Kidney (tissue), 14 donors: ENCODE data around the gene SNX10. TPM values are rescaled to one million over a fixed set of nuclear protein-coding genes. Genes with fewer than 3 reads are reported as not detected.

ENCODE experiments used
- DNase-seq, 5 donors: peaks; one replicate each; pipeline ENCODE4 v3.0.0-alpha.2; 2013 to 2020
- FAIRE-seq: peaks from 2 replicates; lab custom pipeline; 2012; peaks lifted over from hg19 to GRCh38; lab: Jason Lieb, UNC
- H3K27ac ChIP-seq, 2 donors: one replicate each; pipeline ENCODE4 v1.7.0; 2013; ENCODE audit warnings: low read depth in 2 of 2, low read length in 2 of 2, inconsistent platforms in 1 of 2
- H3K27me3 ChIP-seq: one replicate; pipeline ENCODE4 v1.7.1; 2013; ENCODE audit warnings: low read length, inconsistent platforms; ENCODE audit not compliant: control insufficient read depth, insufficient read depth
- H3K36me3 ChIP-seq, 3 donors: one replicate each; pipeline versions ENCODE4 v1.7.0 to v1.7.1; 2013; ENCODE audit warnings: low read length in 3 of 3, control low read depth in 1 of 3, inconsistent platforms in 1 of 3; ENCODE audit not compliant: insufficient read depth in 3 of 3, control insufficient read depth in 2 of 3
- H3K4me1 ChIP-seq, 3 donors: one replicate each; pipeline versions ENCODE4 v1.7.0 to v1.7.1; 2013; ENCODE audit warnings: low read length in 3 of 3, inconsistent platforms in 1 of 3, low read depth in 1 of 3; ENCODE audit not compliant: control insufficient read depth in 2 of 3, insufficient read depth in 2 of 3
- H3K4me3 ChIP-seq, 3 donors: one replicate each; pipeline versions ENCODE4 v1.7.0 to v1.8.1; 2013; ENCODE audit warnings: low read length in 3 of 3, control low read depth in 1 of 3, inconsistent platforms in 1 of 3
- H3K9ac ChIP-seq, 3 donors: one replicate each; pipeline versions ENCODE4 v1.7.0 to v1.7.1; 2013; ENCODE audit warnings: low read length in 3 of 3, control low read depth in 1 of 3, inconsistent platforms in 1 of 3
- H3K9me3 ChIP-seq, 3 donors: one replicate each; pipeline versions ENCODE4 v1.7.0 to v1.7.1; 2013; ENCODE audit warnings: low read length in 3 of 3, control low read depth in 1 of 3, inconsistent platforms in 1 of 3; ENCODE audit not compliant: control insufficient read depth in 2 of 3, insufficient read depth in 1 of 3
- intact Hi-C: fragments of 100-400 bp; cut with DNase I; formaldehyde crosslinking; loops from one replicate; pipeline ENCODE4 v1.11.1; 2022
- polyA plus RNA-seq: library from polyadenylated mRNA; stranded (reverse); fragments of 350-450 nt; fragmentation: Illumina TruSeq; extraction: RNeasy Lipid Tissue Mini Kit (QIAGEN cat#74804); gene quantifications from one replicate; pipeline ENCODE4 v1.2.3, GENCODE V29; 2014; ENCODE audit warnings: low read depth, low replicate concordance; ENCODE audit not compliant: insufficient read depth
- total RNA-seq: library from RNA; stranded (reverse); fragmentation: NEBNext Ultra II Directional; extraction: Animal tissue kit (Norgen Biotek cat#: 25700); gene quantifications from one replicate; pipeline ENCODE4 v1.2.1, GENCODE V29; 2021
- TF ChIP-seq, protein P1 (sequence below): IDR thresholded peaks from 3 replicates; pipeline ENCODE4 v1.5.1; 2012; ENCODE audit warnings: mild to moderate bottlenecking, moderate library complexity, borderline replicate concordance; ENCODE audit not compliant: insufficient read depth; ENCODE audit errors: extremely low read depth
- donor health status: control.
- donor health status: control.
- donor health status: control.
- donor health status: control.
- donor health status: control.
- donor health status: DM: yes; HTN: yes; CAD: no.
- donor health status: Normal renal cell carcinoma (clear cell type).

Gene SNX10
- total and polyA plus RNA-seq, 2 donors from 2014 or later = 30.1 to 72.0 TPM

DNA sequence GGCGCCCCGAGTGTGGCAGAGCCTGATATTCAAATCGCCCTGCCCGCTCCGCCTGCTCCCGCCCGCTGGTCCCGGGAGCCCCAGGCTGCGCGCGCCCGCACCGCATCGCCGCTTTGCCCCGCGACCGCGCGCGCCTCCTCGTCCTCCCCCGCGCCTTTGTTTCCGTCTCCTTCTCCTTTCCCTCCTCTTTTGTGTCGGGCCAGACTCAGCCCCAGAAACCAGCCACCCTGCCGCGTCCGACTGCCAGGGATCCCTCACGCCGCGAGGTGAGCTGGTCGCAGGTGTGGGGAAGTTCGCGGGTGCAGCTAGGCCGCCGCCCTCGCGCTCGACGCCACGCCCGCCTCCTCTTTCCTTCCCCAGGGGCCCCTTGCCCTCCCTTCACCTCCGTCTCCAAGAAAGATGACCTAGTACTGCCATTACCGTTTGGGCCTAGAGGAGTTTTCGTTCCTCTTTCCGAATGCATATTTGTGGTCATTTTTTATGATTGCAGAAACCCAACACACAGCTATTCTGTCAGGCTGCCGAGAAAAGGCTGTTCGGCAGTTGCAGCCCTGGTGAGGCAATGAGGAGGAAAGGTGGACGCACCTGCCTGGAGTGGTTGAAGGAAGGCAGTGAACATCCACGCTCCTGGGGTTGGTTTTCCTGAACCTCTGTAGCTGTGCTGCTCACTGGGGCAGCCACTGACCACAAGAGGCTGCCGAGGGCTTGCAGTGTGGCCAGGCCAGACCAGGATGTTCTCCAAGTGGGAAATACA, 107.3 kb downstream of the SNX10 start:
- no peaks in the 10 kb centered on the region for H3K27me3 ChIP-seq
- DNase-seq (peak; percentile 83 to 91 (median 88)), FAIRE-seq (no peak)
- no peaks in the 10 kb centered on the region for H3K36me3 ChIP-seq
- peak overlapping the region; percentile 77 to 92 for H3K27ac ChIP-seq
- peak overlapping the region; percentile 63 to 66 (median 65) for H3K4me3 ChIP-seq
- intact Hi-C loops = no loop called here
- H3K9me3 ChIP-seq = no peaks in the 10 kb centered on the region
- peak overlapping the region; percentile 14 to 43 (median 40) for H3K9ac ChIP-seq
- TF ChIP-seq, protein P1, sequence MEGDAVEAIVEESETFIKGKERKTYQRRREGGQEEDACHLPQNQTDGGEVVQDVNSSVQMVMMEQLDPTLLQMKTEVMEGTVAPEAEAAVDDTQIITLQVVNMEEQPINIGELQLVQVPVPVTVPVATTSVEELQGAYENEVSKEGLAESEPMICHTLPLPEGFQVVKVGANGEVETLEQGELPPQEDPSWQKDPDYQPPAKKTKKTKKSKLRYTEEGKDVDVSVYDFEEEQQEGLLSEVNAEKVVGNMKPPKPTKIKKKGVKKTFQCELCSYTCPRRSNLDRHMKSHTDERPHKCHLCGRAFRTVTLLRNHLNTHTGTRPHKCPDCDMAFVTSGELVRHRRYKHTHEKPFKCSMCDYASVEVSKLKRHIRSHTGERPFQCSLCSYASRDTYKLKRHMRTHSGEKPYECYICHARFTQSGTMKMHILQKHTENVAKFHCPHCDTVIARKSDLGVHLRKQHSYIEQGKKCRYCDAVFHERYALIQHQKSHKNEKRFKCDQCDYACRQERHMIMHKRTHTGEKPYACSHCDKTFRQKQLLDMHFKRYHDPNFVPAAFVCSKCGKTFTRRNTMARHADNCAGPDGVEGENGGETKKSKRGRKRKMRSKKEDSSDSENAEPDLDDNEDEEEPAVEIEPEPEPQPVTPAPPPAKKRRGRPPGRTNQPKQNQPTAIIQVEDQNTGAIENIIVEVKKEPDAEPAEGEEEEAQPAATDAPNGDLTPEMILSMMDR = peak; percentile 19
- peaks cover 0 to 7% (median 4%) of the 10 kb centered on the region in 3 donors for H3K4me1 ChIP-seq

DNA sequence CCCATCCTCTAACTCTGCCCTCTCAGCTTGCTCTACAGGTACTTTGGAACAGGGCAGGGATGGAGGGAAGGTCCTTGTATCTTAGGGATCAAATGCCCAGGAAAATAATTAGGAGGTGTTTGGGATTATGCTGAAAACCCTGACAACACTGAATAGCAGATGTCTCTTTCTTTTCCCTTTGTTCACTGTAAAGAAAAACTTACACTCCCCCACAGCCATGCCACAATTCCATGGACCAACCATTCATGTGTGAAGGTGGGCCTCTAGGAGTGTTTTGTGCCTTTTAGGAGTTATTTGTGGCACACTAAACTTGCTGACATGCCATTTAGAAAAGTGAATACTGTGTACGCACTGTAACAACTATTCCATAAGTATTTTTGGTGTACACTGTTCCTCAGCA, 108.1 kb downstream of the SNX10 start:
- Histone ChIP-seq H3K27me3 (no peaks in the 10 kb centered on the region), H3K36me3 (no peaks in the 10 kb centered on the region), H3K9me3 (no peaks in the 10 kb centered on the region), H3K27ac (peak overlapping the region; percentile 10 to 92), H3K9ac (peak overlapping the region in 2 of 3 donors; percentile 40 to 49), H3K4me1 (peaks cover 0 to 7% (median 4%) of the 10 kb centered on the region in 3 donors), H3K4me3 (peak overlapping the region in 2 of 3 donors; percentile 35 to 63)
- intact Hi-C loops = no loop called here
- TF ChIP-seq, protein P1 = no peak
- FAIRE-seq (no peak), DNase-seq (peak in 4 of 5 donors; percentile 31 to 71 (median 58))

DNA sequence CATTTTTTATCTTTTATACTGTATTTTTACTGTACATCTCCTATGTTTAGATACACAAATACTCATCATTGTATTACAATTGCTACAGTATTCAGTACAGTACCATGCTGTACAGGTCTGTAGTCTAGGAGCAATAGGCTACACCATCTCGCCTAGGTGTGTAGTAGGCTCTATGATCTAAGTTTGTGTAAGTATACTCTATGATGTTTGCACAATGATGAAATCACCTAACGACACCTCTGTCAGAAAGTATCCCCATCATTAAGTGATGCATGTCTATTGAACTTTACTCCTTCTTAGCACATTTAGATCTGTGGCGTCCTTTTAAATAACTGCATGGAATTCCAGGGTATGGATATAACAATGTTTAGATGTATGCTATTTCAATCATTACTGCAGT, 112.0 kb downstream of the SNX10 start:
- no peak overlapping the region for H3K4me3 ChIP-seq
- FAIRE-seq = no peak
- intact Hi-C loops = no loop called here

More for the DNA sequence above, 112.0 kb downstream of the SNX10 start:
- H3K9me3 ChIP-seq = no peaks in the 10 kb centered on the region
- H3K27me3 ChIP-seq = no peaks in the 10 kb centered on the region
- H3K9ac ChIP-seq = no peak overlapping the region
- no peaks in the 10 kb centered on the region for H3K36me3 ChIP-seq
- no peak for DNase-seq
- H3K4me1 ChIP-seq = peaks cover 0 to 7% (median 4%) of the 10 kb centered on the region in 3 donors
- H3K27ac ChIP-seq = no peak overlapping the region
- TF ChIP-seq, protein P1 = no peak
